ENCODE results near the gene GALNT17. TPM values are rescaled to one million over a fixed set of nuclear protein-coding genes. Genes with fewer than 3 reads are reported as not detected.

GALNT17 gene
- polyA plus RNA-seq, 1 donor (not counting 4 experiments of a cell fraction or from before 2014, with no cell fraction given), result not detected

- dilution Hi-C loops (cut with MboI; ENCODE audit: extremely low pct_ligation_motif_present, low sequenced_read_pairs), result no loop called here
- H3K4me1 ChIP-seq (ENCODE audit: control insufficient read depth, extremely low read depth, insufficient read depth, low read length), result no peaks in the 10 kb centered on the region
- no peaks in the 10 kb centered on the region for H4K20me1 ChIP-seq (ENCODE audit: control insufficient read depth, extremely low read depth, insufficient read depth, low read length)
- DNase-seq (ENCODE audit: low read depth, low spot score) (no peak), FAIRE-seq (no peak)
- TF ChIP-seq CTCF (optimal IDR thresholded peaks at IDR 0.05 in 1 of 3, IDR thresholded peaks at IDR 0.05 in 1 of 3, conservative IDR thresholded peaks at IDR 0.05 in 1 of 3; ENCODE audit: extremely low read depth in 1 of 3, insufficient read depth in 2 of 3, low read length in 3 of 3) (no peak), EZH2 (IDR thresholded peaks at IDR 0.05; ENCODE audit: low read length) (no peak)
- no peak overlapping the region for H2AFZ ChIP-seq (ENCODE audit: control insufficient read depth, low read length)
- no peak overlapping the region for H3K27ac ChIP-seq (ENCODE audit: control insufficient read depth, insufficient read depth, low read length)
- H3K9me1 ChIP-seq (ENCODE audit: control insufficient read depth, extremely low read depth, insufficient read depth, low read length), result no peaks in the 10 kb centered on the region
- no peaks in the 10 kb centered on the region for H3K79me2 ChIP-seq (ENCODE audit: control insufficient read depth, insufficient read depth, low read length)
- no peak overlapping the region for H3K4me2 ChIP-seq (ENCODE audit: control insufficient read depth, extremely low read depth, insufficient read depth, low read depth, low read length)
- H3K4me3 ChIP-seq (ENCODE audit: control insufficient read depth in 2 of 3, extremely low read depth in 1 of 3, insufficient read depth in 2 of 3, low read depth in 1 of 3, low read length in 3 of 3), result no peak overlapping the region
- no peaks in the 10 kb centered on the region for H3K36me3 ChIP-seq (ENCODE audit: control insufficient read depth in 2 of 2, extremely low read depth in 1 of 2, insufficient read depth in 2 of 2, low read length in 2 of 2)
- H3K9ac ChIP-seq (ENCODE audit: control insufficient read depth, extremely low read depth, insufficient read depth, low read length), result no peak overlapping the region
- H3K9me3 ChIP-seq (ENCODE audit: control insufficient read depth, low read depth, low read length), result no peaks in the 10 kb centered on the region
- no peaks in the 10 kb centered on the region for H3K27me3 ChIP-seq (ENCODE audit: control insufficient read depth, extremely low read depth, insufficient read depth, low read length)
These were observed 493.6 kb downstream of the GALNT17 start for GRCh38 chr7:71625545-71625944.

GRCh38 chr7:71626206-71626605 is 494.3 kb downstream of the GALNT17 start:
- Histone ChIP-seq H3K9ac (ENCODE audit: control insufficient read depth, extremely low read depth, insufficient read depth, low read length) (no peak overlapping the region), H3K4me1 (ENCODE audit: control insufficient read depth, extremely low read depth, insufficient read depth, low read length) (no peaks in the 10 kb centered on the region), H3K4me3 (ENCODE audit: control insufficient read depth in 2 of 3, extremely low read depth in 1 of 3, insufficient read depth in 2 of 3, low read depth in 1 of 3, low read length in 3 of 3) (no peak overlapping the region), H2AFZ (ENCODE audit: control insufficient read depth, low read length) (no peak overlapping the region), H3K79me2 (ENCODE audit: control insufficient read depth, insufficient read depth, low read length) (no peaks in the 10 kb centered on the region), H3K4me2 (ENCODE audit: control insufficient read depth, extremely low read depth, insufficient read depth, low read depth, low read length) (no peak overlapping the region), H3K9me1 (ENCODE audit: control insufficient read depth, extremely low read depth, insufficient read depth, low read length) (no peaks in the 10 kb centered on the region), H3K9me3 (ENCODE audit: control insufficient read depth, low read depth, low read length) (no peaks in the 10 kb centered on the region), H3K36me3 (ENCODE audit: control insufficient read depth in 2 of 2, extremely low read depth in 1 of 2, insufficient read depth in 2 of 2, low read length in 2 of 2) (no peaks in the 10 kb centered on the region), H3K27me3 (ENCODE audit: control insufficient read depth, extremely low read depth, insufficient read depth, low read length) (no peaks in the 10 kb centered on the region), H3K27ac (ENCODE audit: control insufficient read depth, insufficient read depth, low read length) (no peak overlapping the region), H4K20me1 (ENCODE audit: control insufficient read depth, extremely low read depth, insufficient read depth, low read length) (no peaks in the 10 kb centered on the region)
- dilution Hi-C loops (cut with MboI; ENCODE audit: extremely low pct_ligation_motif_present, low sequenced_read_pairs), result no loop called here
- FAIRE-seq (no peak), DNase-seq (ENCODE audit: low read depth, low spot score) (no peak)
- TF ChIP-seq EZH2 (IDR thresholded peaks at IDR 0.05; ENCODE audit: low read length) (no peak), CTCF (optimal IDR thresholded peaks at IDR 0.05 in 1 of 3, IDR thresholded peaks at IDR 0.05 in 1 of 3, conservative IDR thresholded peaks at IDR 0.05 in 1 of 3; ENCODE audit: extremely low read depth in 1 of 3, insufficient read depth in 2 of 3, low read length in 3 of 3) (no peak)
